Measurements from ENCODE around the gene CDC20. TPM values are rescaled to one million over a fixed set of nuclear protein-coding genes. Genes with fewer than 3 reads are reported as not detected.

CDC20 gene
- total RNA-seq, 1 experiment from 2014 or later, result 355 TPM

GRCh38 chr1:43386676-43387075, 27.9 kb downstream of the CDC20 start (continued):
- TF ChIP-seq, protein P1, sequence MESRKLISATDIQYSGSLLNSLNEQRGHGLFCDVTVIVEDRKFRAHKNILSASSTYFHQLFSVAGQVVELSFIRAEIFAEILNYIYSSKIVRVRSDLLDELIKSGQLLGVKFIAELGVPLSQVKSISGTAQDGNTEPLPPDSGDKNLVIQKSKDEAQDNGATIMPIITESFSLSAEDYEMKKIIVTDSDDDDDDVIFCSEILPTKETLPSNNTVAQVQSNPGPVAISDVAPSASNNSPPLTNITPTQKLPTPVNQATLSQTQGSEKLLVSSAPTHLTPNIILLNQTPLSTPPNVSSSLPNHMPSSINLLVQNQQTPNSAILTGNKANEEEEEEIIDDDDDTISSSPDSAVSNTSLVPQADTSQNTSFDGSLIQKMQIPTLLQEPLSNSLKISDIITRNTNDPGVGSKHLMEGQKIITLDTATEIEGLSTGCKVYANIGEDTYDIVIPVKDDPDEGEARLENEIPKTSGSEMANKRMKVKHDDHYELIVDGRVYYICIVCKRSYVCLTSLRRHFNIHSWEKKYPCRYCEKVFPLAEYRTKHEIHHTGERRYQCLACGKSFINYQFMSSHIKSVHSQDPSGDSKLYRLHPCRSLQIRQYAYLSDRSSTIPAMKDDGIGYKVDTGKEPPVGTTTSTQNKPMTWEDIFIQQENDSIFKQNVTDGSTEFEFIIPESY (IDR thresholded peaks at IDR 0.05; ENCODE audit: extremely low read depth, insufficient replicate concordance, low read length), result no peak
- no peak for TF ChIP-seq MAX (IDR thresholded peaks at IDR 0.05)
- no peak for TF ChIP-seq ZNF274 (IDR thresholded peaks at IDR 0.05; ENCODE audit: low read depth, low read length)
- TF ChIP-seq SP1 (IDR thresholded peaks at IDR 0.05; ENCODE audit: low read depth), result no peak
- no peak for TF ChIP-seq EZH2phosphoT487 (IDR thresholded peaks at IDR 0.05; ENCODE audit: borderline replicate concordance)

DNA sequence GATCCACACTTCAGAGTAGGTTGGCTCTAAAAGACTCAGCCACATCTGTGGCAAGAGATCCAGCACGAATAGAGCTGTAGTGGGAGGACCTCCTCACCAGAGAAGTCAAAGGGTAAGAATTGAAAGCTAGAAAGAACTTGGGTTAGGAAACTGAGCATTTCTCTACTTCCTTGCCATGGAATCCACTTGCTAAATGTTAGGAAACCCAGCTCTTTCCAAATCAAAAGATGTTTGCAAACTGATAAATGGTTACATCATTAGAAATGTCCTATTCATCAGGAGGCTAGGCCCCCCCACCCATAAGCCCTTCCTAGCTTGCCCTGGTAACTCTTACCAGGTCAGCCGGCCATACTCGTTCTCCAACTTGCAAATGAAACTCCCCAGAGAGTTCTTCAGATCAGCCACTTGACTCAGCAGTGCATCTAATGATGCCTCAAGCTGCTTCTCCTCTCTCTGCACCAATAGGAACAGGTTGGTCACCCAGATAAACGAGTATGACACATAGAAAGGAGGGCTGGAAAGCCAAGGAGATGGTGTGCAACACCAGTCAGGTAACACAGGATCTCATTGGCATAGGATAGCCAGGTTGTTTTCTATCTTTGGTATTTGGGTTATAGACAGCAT, 29.3 kb downstream of the CDC20 start:
- Histone ChIP-seq H3K27me3 (ENCODE audit: insufficient read depth, low read length) (no peaks in the 10 kb centered on the region), H3K9ac (ENCODE audit: low read length) (no peak overlapping the region), H3K4me1 (ENCODE audit: control insufficient read depth in 1 of 2, insufficient read depth in 2 of 2, low read length in 2 of 2) (peaks cover 3 to 16% of the 10 kb centered on the region in 2 experiments; a peak in 3 of 4 replicates), H2AFZ (ENCODE audit: low read depth, low read length, poor library complexity, severe bottlenecking) (no peak overlapping the region), H3K9me2 (ENCODE audit: insufficient read depth) (no peaks in the 10 kb centered on the region), H3K27ac (ENCODE audit: low read depth, low read length) (no peak overlapping the region), H3K4me2 (ENCODE audit: low read length) (peak overlapping the region; percentile 80), H3K79me2 (ENCODE audit: insufficient read depth, low read length) (peaks cover 36% of the 10 kb centered on the region), H3K9me3 (ENCODE audit: control insufficient read depth in 1 of 2, insufficient read depth in 1 of 2, low read depth in 1 of 2, low read length in 2 of 2) (no peaks in the 10 kb centered on the region), H3K4me3 (replicated peaks in 1 of 2; ENCODE audit: low read depth in 1 of 2, low read length in 2 of 2) (peak overlapping the region in 1 of 2 experiments; percentile 84; a peak in 2 of 4 replicates), H4K20me1 (ENCODE audit: insufficient read depth) (no peaks in the 10 kb centered on the region), H3K36me3 (ENCODE audit: control insufficient read depth in 1 of 2, insufficient read depth in 2 of 2, low read length in 2 of 2) (peaks cover 22 to 40% of the 10 kb centered on the region in 2 experiments)
- ChIA-PET POLR2A (no interaction called here), RAD21 (ENCODE audit: low non-redundant PET in 1 of 2, low total read pairs in 2 of 2, uncharacterized antibody in 2 of 2, unreplicated experiment in 2 of 2) (no interaction called here), CTCF (no interaction called here)
- no TSS peak for BruUV-seq (replicated peaks)
- DNase-seq (ENCODE audit: low read depth, low spot score) (no peak), ATAC-seq (no peak)
- intact Hi-C loops (cut with micrococcal nuclease), result no loop called here
- TF ChIP-seq ATF3 (IDR thresholded peaks at IDR 0.05) (no peak), POLR2AphosphoS5 (IDR thresholded peaks at IDR 0.05; ENCODE audit: low read depth, low read length) (no peak), EGR1 (IDR thresholded peaks at IDR 0.05; ENCODE audit: low read depth) (no peak), SP1 (IDR thresholded peaks at IDR 0.05; ENCODE audit: low read depth) (no peak), CBX3 (IDR thresholded peaks at IDR 0.05; ENCODE audit: low read depth) (no peak), SIN3A (IDR thresholded peaks at IDR 0.05; ENCODE audit: low read depth) (no peak), POLR2A (IDR thresholded peaks at IDR 0.05; ENCODE audit: borderline replicate concordance, extremely low read depth, insufficient read depth, insufficient read length) (no peak), CEBPB (IDR thresholded peaks at IDR 0.05; ENCODE audit: low read depth) (no peak)
- TF ChIP-seq, protein P1 (IDR thresholded peaks at IDR 0.05; ENCODE audit: extremely low read depth, insufficient replicate concordance, low read length), result no peak
- TF ChIP-seq, protein P2, sequence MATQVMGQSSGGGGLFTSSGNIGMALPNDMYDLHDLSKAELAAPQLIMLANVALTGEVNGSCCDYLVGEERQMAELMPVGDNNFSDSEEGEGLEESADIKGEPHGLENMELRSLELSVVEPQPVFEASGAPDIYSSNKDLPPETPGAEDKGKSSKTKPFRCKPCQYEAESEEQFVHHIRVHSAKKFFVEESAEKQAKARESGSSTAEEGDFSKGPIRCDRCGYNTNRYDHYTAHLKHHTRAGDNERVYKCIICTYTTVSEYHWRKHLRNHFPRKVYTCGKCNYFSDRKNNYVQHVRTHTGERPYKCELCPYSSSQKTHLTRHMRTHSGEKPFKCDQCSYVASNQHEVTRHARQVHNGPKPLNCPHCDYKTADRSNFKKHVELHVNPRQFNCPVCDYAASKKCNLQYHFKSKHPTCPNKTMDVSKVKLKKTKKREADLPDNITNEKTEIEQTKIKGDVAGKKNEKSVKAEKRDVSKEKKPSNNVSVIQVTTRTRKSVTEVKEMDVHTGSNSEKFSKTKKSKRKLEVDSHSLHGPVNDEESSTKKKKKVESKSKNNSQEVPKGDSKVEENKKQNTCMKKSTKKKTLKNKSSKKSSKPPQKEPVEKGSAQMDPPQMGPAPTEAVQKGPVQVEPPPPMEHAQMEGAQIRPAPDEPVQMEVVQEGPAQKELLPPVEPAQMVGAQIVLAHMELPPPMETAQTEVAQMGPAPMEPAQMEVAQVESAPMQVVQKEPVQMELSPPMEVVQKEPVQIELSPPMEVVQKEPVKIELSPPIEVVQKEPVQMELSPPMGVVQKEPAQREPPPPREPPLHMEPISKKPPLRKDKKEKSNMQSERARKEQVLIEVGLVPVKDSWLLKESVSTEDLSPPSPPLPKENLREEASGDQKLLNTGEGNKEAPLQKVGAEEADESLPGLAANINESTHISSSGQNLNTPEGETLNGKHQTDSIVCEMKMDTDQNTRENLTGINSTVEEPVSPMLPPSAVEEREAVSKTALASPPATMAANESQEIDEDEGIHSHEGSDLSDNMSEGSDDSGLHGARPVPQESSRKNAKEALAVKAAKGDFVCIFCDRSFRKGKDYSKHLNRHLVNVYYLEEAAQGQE (IDR thresholded peaks at IDR 0.05; ENCODE audit: low read depth), result no peak
- TF ChIP-seq, protein P3, sequence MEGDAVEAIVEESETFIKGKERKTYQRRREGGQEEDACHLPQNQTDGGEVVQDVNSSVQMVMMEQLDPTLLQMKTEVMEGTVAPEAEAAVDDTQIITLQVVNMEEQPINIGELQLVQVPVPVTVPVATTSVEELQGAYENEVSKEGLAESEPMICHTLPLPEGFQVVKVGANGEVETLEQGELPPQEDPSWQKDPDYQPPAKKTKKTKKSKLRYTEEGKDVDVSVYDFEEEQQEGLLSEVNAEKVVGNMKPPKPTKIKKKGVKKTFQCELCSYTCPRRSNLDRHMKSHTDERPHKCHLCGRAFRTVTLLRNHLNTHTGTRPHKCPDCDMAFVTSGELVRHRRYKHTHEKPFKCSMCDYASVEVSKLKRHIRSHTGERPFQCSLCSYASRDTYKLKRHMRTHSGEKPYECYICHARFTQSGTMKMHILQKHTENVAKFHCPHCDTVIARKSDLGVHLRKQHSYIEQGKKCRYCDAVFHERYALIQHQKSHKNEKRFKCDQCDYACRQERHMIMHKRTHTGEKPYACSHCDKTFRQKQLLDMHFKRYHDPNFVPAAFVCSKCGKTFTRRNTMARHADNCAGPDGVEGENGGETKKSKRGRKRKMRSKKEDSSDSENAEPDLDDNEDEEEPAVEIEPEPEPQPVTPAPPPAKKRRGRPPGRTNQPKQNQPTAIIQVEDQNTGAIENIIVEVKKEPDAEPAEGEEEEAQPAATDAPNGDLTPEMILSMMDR (IDR thresholded peaks at IDR 0.05 in 2 of 3, conservative IDR thresholded peaks at IDR 0.05 in 1 of 3; ENCODE audit: borderline replicate concordance in 1 of 3, insufficient read depth in 1 of 3, low read depth in 2 of 3, low read length in 2 of 3), result no peak

Measured in HCT116 (cell line).